ENCODE results near the gene TSSK2.

TSSK2 gene

DNA sequence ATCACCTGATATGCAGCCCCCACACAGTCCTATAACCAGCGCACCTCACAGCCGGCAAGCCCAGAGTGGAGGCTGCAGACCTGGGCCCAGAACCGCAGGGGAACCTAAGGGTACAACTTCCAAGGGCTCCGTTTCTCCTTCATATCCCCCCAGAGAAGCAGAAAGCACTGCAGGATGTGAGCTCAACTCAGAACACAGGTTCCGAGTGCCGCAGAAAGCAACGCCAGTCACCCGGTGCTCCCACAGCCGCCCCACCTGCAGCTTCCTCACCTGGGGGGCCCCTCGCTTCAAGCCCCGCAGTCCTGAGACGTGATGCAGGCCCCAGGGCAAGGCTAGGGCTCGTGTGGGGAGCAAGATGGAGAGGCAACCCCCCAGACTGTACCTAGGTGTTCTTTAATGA is 2.5 kb downstream of the TSSK2 start:
- no peak for DNase-seq (ENCODE audit: low read depth)
- TF ChIP-seq, protein P1, sequence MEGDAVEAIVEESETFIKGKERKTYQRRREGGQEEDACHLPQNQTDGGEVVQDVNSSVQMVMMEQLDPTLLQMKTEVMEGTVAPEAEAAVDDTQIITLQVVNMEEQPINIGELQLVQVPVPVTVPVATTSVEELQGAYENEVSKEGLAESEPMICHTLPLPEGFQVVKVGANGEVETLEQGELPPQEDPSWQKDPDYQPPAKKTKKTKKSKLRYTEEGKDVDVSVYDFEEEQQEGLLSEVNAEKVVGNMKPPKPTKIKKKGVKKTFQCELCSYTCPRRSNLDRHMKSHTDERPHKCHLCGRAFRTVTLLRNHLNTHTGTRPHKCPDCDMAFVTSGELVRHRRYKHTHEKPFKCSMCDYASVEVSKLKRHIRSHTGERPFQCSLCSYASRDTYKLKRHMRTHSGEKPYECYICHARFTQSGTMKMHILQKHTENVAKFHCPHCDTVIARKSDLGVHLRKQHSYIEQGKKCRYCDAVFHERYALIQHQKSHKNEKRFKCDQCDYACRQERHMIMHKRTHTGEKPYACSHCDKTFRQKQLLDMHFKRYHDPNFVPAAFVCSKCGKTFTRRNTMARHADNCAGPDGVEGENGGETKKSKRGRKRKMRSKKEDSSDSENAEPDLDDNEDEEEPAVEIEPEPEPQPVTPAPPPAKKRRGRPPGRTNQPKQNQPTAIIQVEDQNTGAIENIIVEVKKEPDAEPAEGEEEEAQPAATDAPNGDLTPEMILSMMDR (IDR thresholded peaks at IDR 0.05; ENCODE audit: insufficient read depth, low read depth, low read length, missing control alignments) = no peak

DNA sequence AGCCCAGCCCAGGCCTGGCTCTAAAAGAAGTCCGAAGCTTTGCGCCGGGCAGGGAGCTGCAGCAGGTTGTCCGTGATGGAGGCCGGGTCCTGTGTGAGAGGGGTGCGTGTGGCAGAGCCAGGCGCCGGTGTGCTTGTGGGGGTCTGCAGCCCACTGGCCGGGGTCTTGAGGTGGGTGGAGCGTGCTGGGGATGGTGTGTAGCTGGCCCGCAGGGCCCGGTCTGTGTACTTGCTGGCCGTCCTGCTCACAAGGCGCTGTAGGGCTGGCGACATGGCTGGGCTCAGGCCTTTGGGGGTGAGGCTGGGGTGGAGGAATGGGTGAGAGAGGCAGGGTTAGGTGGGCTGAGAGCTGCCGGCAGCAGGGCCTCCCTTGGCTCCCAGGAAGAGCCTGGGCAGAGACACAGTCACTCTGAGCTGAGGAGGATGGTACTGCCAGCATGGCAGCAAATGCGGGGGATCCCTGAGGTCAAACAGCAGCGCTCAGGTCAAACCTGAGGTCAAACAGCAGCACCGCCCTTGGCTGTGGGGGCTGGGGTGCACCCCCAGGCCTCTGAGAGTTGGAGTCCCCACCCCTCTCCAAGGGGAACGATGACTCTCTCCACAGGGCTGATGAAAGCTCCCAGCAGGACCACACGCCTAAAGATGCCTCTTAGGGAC is 3.2 kb downstream of the TSSK2 start:
- no peak overlapping the region for H3K4me3 ChIP-seq (ENCODE audit: low read depth, low read length)
- DNase-seq (ENCODE audit: low read depth) = no peak
- TF ChIP-seq, protein P1 (IDR thresholded peaks at IDR 0.05; ENCODE audit: insufficient read depth, low read depth, low read length, missing control alignments) = no peak

More for the DNA sequence above, 2.5 kb downstream of the TSSK2 start:
- no peak overlapping the region for H3K4me3 ChIP-seq (ENCODE audit: low read depth, low read length)

DNA sequence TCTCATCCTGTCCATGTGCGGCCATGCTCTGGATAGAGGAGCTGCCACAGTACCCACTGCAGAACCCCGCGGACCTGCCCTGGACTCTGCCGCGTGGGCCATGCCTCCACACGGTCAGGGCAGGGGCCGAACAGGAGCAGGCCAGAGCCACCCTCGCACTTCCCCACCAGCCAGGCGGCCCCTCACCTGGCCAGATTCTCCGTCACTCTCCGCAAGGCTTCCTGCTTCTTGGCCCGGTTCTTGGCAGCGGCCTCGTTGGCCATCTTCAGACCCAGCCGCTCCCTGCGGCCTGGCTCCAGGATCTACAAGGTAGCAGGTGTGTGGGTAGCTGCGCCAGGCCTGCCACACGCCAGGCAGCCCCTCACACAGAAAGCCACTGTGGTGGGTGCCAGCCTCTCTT is 3.8 kb downstream of the TSSK2 start:
- no peak for DNase-seq (ENCODE audit: low read depth)
- no peak overlapping the region for H3K4me3 ChIP-seq (ENCODE audit: low read depth, low read length)
- TF ChIP-seq, protein P1 (IDR thresholded peaks at IDR 0.05; ENCODE audit: insufficient read depth, low read depth, low read length, missing control alignments) = no peak

DNA sequence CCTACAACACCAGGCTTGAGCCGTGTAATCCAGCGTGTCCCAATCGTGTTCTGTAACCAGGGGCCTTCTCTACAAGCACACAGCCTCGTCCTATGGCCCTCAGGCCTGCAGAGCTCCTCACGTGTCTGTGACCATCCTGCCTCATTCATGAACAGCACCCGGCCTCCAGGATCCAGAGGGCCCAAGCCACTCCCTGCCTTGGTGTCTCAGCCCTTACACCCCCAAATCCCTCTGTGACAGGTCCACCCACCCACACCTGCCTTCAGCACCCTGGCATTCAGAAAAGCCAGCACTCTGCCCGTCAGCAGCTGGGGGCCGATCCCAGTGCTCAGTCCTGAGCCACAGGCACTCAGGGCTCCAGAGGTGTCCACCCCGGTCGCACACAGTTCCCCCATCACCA is 5.8 kb downstream of the TSSK2 start:
- no peak for DNase-seq (ENCODE audit: low read depth)
- no peak overlapping the region for H3K4me3 ChIP-seq (ENCODE audit: low read depth, low read length)
- TF ChIP-seq, protein P1 (IDR thresholded peaks at IDR 0.05; ENCODE audit: insufficient read depth, low read depth, low read length, missing control alignments) = no peak

DNA sequence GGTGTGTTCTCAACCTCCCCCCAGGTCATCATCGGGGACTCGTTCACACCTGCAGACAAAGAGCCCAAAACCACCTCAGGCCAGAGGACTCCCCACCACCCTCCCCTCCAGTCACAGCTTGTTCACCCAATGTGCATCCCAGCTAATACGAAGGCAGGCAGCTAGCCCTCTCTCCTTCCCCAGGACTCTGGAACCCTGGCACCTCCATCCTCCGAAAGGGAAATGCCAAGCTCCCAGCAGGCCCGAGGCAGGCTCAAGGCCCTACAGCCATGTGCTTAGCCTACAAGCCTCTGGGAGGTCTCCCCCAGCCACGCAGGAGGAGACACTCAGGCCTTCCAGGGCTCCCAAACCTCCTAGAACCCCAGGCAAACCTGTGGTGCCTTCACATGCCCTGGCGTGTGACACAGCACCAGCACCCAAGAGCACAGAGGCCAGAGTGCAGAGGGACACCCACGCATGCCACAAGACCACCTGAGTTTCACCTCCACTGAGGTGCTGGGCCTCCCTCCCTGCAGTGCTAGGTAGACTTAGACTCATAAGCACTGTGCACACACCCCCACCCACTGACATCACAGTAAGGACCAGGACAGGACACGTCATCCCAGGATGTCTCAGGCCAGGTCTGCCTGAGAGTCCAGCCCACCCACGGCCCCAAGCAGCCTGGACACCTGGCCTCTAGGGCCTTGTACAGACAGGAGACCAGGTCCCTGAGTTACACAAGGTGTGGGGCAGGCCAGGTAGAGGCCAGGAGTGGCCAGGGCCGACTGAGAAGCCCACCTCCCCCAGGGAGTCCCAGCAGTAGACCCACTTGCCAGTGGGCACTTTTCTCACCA is 6.5 kb downstream of the TSSK2 start:
- TF ChIP-seq, protein P1 (IDR thresholded peaks at IDR 0.05; ENCODE audit: insufficient read depth, low read depth, low read length, missing control alignments) = no peak
- DNase-seq (ENCODE audit: low read depth) = no peak
- no peak overlapping the region for H3K4me3 ChIP-seq (ENCODE audit: low read depth, low read length)

DNA sequence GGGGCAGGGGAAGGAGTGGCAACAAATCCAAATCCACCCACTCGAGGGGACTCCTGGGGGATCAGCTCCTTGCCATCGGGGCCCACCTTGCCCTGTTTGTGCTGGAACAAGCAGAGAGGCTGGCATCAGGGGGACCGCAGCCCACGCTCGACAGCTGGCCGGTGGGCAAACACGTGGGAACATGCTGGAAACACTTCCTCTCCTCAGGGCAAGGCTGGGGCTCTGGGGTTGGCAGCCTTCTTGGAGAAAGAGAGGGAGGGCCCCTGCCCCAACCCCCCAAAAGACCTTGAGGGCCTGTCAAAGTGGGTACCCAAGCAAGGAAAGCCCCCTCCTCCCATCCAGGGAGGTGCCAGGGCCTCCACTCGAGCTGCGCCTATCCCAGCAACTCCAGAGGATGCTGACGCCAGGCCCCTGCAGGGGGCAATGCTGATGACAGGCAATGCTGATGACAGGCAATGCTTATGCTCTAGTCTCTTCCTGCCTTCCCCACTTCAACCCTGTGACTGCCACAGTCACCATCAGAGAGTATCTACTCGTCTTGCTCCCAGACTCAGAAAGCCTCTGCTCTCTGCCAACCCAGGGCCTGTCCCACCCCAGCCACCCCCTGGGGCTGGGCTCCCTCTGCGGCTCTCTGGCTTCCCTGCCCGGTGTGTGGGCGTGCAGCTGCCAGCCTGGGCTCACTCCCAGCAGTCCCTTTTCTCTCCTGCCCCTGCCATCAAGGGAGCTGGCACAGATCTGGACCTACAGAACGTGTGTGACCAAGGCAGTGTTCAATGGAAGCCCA is 7.3 kb downstream of the TSSK2 start:
- no peak for DNase-seq (ENCODE audit: low read depth)
- no peak overlapping the region for H3K4me3 ChIP-seq (ENCODE audit: low read depth, low read length)
- TF ChIP-seq, protein P1 (IDR thresholded peaks at IDR 0.05; ENCODE audit: insufficient read depth, low read depth, low read length, missing control alignments) = no peak

Measured in GM12865 (cell line).